HEK293 (cell line): ENCODE data around the gene DNAJB4.
A peak's percentile ranks its signal among the peaks of the same experiment; 100 is the strongest.

Experiments used
- CTCF ChIA-PET: fragments of 350-600 bp; formaldehyde crosslinking; extraction: SDS; loops from one replicate; lab custom pipeline; 2021; ENCODE audit warnings: antibody characterized with exemption; lab: Yijun Ruan, JAX
- POLR2A ChIA-PET: fragments of 300-600 bp; formaldehyde crosslinking; extraction: SDS; loops from one replicate; lab custom pipeline; 2020; ENCODE audit warnings: antibody characterized with exemption, inconsistent platforms; lab: Yijun Ruan, JAX
- H3K27ac ChIP-seq: fragments of 200-500 bp; sonication (Bioruptor generic); 2 replicates; pipeline ENCODE4 v1.5.1; 2014; ENCODE audit warnings: low read depth, low read length, control low read depth, inconsistent platforms; ENCODE audit errors: extremely low read depth
- H3K36me3 ChIP-seq, 2 experiments: fragments of 200-500 bp in 1 of 2; sonication (Bioruptor generic) in 1 of 2; 1 replicate in 1 of 2; 2 replicates in 1 of 2; pipeline ENCODE4 v1.5.1; 2014 to 2017; ENCODE audit warnings: inconsistent platforms in 2 of 2, low read length in 2 of 2; ENCODE audit not compliant: control insufficient read depth in 2 of 2, insufficient read depth in 1 of 2
- H3K4me1 ChIP-seq: fragments of 200-500 bp; sonication (Bioruptor generic); 2 replicates; pipeline ENCODE4 v1.5.1; 2014; ENCODE audit warnings: mild to moderate bottlenecking, low read length, inconsistent platforms; ENCODE audit not compliant: control insufficient read depth, insufficient read depth
- H3K4me3 ChIP-seq: 2 replicates; pipeline ENCODE4 v1.5.1; 2011; ENCODE audit warnings: low read depth, mild to moderate bottlenecking, control low read depth, low read length, moderate library complexity
- H3K9me3 ChIP-seq: fragments of 200-500 bp; sonication (Bioruptor generic); 2 replicates; pipeline ENCODE4 v1.5.1; 2014; ENCODE audit warnings: low read depth, low read length, inconsistent platforms; ENCODE audit not compliant: control insufficient read depth, insufficient read depth
- OVOL3 ChIP-seq: fragments of 450-650 bp; formaldehyde crosslinking; IDR thresholded peaks from 2 replicates; pipeline ENCODE4 v1.5.1; 2016; ENCODE audit warnings: missing biosample characterization, missing genetic modification characterization
- PATZ1 ChIP-seq: fragments of 450-650 bp; formaldehyde crosslinking; IDR thresholded peaks from 2 replicates; pipeline ENCODE4 v1.5.1; 2016; ENCODE audit warnings: missing biosample characterization, missing genetic modification characterization
- ZNF114 ChIP-seq: fragments of 450-650 bp; formaldehyde crosslinking; IDR thresholded peaks from 2 replicates; pipeline ENCODE4 v1.5.0; 2017; ENCODE audit warnings: missing biosample characterization, missing genetic modification characterization
- ZNF148 ChIP-seq: fragments of 450-650 bp; formaldehyde crosslinking; IDR thresholded peaks from 2 replicates; pipeline ENCODE4 v1.5.0; 2017; ENCODE audit warnings: missing biosample characterization, missing genetic modification characterization, borderline replicate concordance
- ZNF19 ChIP-seq: fragments of 450-650 bp; formaldehyde crosslinking; IDR thresholded peaks from 2 replicates; pipeline ENCODE4; 2016; ENCODE audit warnings: missing biosample characterization, missing genetic modification characterization, low read depth
- ZNF2 ChIP-seq: fragments of 450-650 bp; formaldehyde crosslinking; IDR thresholded peaks from 2 replicates; pipeline ENCODE4 v1.5.1; 2016; ENCODE audit warnings: missing biosample characterization, missing genetic modification characterization
- ZNF211 ChIP-seq: fragments of 450-650 bp; formaldehyde crosslinking; IDR thresholded peaks from 2 replicates; pipeline ENCODE4 v1.5.1; 2016; ENCODE audit warnings: low read depth, missing biosample characterization, missing genetic modification characterization
- ZNF214 ChIP-seq: fragments of 450-650 bp; formaldehyde crosslinking; IDR thresholded peaks from 2 replicates; pipeline ENCODE4 v1.5.1; 2017; ENCODE audit warnings: missing biosample characterization, mild to moderate bottlenecking, missing genetic modification characterization, borderline replicate concordance
- ZNF221 ChIP-seq: fragments of 450-650 bp; formaldehyde crosslinking; IDR thresholded peaks from 2 replicates; pipeline ENCODE4 v1.5.1; 2017; ENCODE audit warnings: missing biosample characterization, missing genetic modification characterization, borderline replicate concordance
- ZNF248 ChIP-seq: fragments of 450-650 bp; formaldehyde crosslinking; IDR thresholded peaks from 2 replicates; pipeline ENCODE4 v1.5.1; 2017; ENCODE audit warnings: missing biosample characterization, missing genetic modification characterization
- ZNF394 ChIP-seq: fragments of 450-650 bp; formaldehyde crosslinking; IDR thresholded peaks from 2 replicates; pipeline ENCODE4 v1.5.1; 2016; ENCODE audit warnings: missing biosample characterization, missing genetic modification characterization, mild to moderate bottlenecking, moderate library complexity, borderline replicate concordance
- ZNF521 ChIP-seq: fragments of 450-650 bp; formaldehyde crosslinking; IDR thresholded peaks from 2 replicates; pipeline ENCODE4 v1.5.1; 2017; ENCODE audit warnings: missing biosample characterization, mild to moderate bottlenecking, missing genetic modification characterization
- ZNF529 ChIP-seq: fragments of 450-650 bp; formaldehyde crosslinking; IDR thresholded peaks from 2 replicates; pipeline ENCODE4 v1.5.1; 2017; ENCODE audit warnings: missing genetic modification characterization, missing biosample characterization; ENCODE audit not compliant: insufficient replicate concordance
- ZNF530 ChIP-seq: fragments of 450-650 bp; formaldehyde crosslinking; IDR thresholded peaks from 2 replicates; pipeline ENCODE4 v1.5.1; 2016; ENCODE audit warnings: low read depth, missing biosample characterization, missing genetic modification characterization
- ZNF670 ChIP-seq: fragments of 450-650 bp; formaldehyde crosslinking; IDR thresholded peaks from 2 replicates; pipeline ENCODE4 v1.5.1; 2016; ENCODE audit warnings: missing biosample characterization, missing genetic modification characterization, low read depth
- ZNF785 ChIP-seq: fragments of 450-650 bp; formaldehyde crosslinking; IDR thresholded peaks from 2 replicates; pipeline ENCODE4 v1.5.1; 2016; ENCODE audit warnings: missing biosample characterization, missing genetic modification characterization
- TF ChIP-seq, protein P1 (sequence below): fragments of 450-650 bp; formaldehyde crosslinking; IDR thresholded peaks from 2 replicates; pipeline ENCODE4 v1.5.1; 2016; ENCODE audit warnings: missing biosample characterization, missing genetic modification characterization
- TF ChIP-seq, protein P2 (sequence below): fragments of 450-650 bp; formaldehyde crosslinking; IDR thresholded peaks from 2 replicates; pipeline ENCODE4 v1.5.1; 2017; ENCODE audit warnings: missing biosample characterization, missing genetic modification characterization

The DNAJB4 gene

GRCh38 chr1:78006521-78006920 is 1.8 kb downstream of the DNAJB4 start:
- peaks cover 14% of the 10 kb centered on the region for H3K4me1 ChIP-seq
- H3K36me3 ChIP-seq = no peaks in the 10 kb centered on the region; a peak in 1 of 3 replicates
- TF ChIP-seq ZNF530 = no peak
- no peak for TF ChIP-seq ZNF211 (tag by site-specific recombination)
- no peak for TF ChIP-seq ZNF785
- TF ChIP-seq ZNF214 (tag by site-specific recombination) = no peak
- TF ChIP-seq PATZ1 (tag by site-specific recombination) = no peak
- no peak for TF ChIP-seq ZNF2 (tag by site-specific recombination)
- TF ChIP-seq ZNF670 (tag by site-specific recombination) = no peak
- TF ChIP-seq ZNF248 (tag by site-specific recombination) = no peak
- TF ChIP-seq ZNF114 (tag by site-specific recombination) = no peak
- TF ChIP-seq ZNF221 (tag by site-specific recombination) = no peak
- no peak overlapping the region for H3K27ac ChIP-seq
- POLR2A ChIA-PET = interaction anchor here (5.7 kb wide), 1 partner anchor 27 kb away, joined by 137 read pairs; the partner anchor contains the start of gene FUBP1
- CTCF ChIA-PET = interaction anchor here (0.6 to 3.8 kb wide), 2 partner anchors 93 to 108 kb away, joined by 5 to 42 read pairs; no protein-coding TSS in a partner anchor
- peak overlapping the region; percentile 55 for H3K4me3 ChIP-seq
- H3K9me3 ChIP-seq = no peaks in the 10 kb centered on the region

DNA sequence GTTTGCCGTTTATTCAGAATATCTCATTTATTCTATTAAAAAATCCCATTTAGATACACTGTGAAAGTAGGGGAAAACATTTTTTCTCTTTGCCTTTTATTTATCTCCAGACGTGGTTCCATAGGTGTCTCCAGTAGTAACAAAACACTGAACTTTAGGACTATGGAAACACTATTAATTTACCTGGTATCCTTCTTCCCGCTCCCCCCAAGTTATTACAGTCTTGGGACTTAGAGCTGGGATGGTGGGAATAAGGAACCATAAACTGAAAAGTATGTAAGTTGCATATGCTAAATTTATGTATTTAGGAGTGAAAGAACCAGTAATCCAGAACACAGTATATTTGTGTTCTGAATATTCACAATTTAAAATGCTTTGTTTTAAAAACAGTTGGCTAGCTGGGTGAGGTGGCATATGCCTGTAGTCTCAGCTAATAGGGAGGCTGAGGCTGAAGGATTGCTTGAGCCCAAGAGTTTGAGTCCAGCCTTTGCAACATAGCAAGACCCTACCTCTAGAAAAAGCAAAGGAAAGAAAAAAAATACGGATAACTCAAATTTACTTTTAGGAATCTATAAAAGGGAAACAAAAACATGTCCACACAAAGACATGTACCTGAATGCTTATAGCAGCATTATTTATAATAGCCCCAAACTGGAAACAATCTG is 3.1 kb downstream of the DNAJB4 start:
- Histone ChIP-seq H3K4me3 (no peak overlapping the region), H3K4me1 (peaks cover 14% of the 10 kb centered on the region), H3K9me3 (no peaks in the 10 kb centered on the region), H3K27ac (no peak overlapping the region), H3K36me3 (no peaks in the 10 kb centered on the region; a peak in 1 of 3 replicates)
- ChIA-PET POLR2A (no interaction called here), CTCF (interaction anchor here (0.9 to 3.8 kb wide), 2 partner anchors 28 to 107 kb away, joined by 3 to 42 read pairs; no protein-coding TSS in a partner anchor)
- no peak for TF ChIP-seq ZNF148 (tag by site-specific recombination)
- no peak for TF ChIP-seq OVOL3 (tag by site-specific recombination)
- TF ChIP-seq, protein P1, sequence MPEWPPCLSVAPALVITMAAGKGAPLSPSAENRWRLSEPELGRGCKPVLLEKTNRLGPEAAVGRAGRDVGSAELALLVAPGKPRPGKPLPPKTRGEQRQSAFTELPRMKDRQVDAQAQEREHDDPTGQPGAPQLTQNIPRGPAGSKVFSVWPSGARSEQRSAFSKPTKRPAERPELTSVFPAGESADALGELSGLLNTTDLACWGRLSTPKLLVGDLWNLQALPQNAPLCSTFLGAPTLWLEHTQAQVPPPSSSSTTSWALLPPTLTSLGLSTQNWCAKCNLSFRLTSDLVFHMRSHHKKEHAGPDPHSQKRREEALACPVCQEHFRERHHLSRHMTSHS = no peak
- no peak for TF ChIP-seq ZNF394 (tag by site-specific recombination)
- TF ChIP-seq, protein P2, sequence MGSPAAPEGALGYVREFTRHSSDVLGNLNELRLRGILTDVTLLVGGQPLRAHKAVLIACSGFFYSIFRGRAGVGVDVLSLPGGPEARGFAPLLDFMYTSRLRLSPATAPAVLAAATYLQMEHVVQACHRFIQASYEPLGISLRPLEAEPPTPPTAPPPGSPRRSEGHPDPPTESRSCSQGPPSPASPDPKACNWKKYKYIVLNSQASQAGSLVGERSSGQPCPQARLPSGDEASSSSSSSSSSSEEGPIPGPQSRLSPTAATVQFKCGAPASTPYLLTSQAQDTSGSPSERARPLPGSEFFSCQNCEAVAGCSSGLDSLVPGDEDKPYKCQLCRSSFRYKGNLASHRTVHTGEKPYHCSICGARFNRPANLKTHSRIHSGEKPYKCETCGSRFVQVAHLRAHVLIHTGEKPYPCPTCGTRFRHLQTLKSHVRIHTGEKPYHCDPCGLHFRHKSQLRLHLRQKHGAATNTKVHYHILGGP (tag by site-specific recombination) = no peak
- no peak for TF ChIP-seq ZNF19 (tag by site-specific recombination)
- no peak for TF ChIP-seq ZNF521 (tag by site-specific recombination)
- peak; percentile 93 for TF ChIP-seq ZNF529 (tag by site-specific recombination)
